Gastrocnemius medialis (tissue), 4 donors: Measurements from ENCODE around the gene HTR4. TPM values are rescaled to one million over a fixed set of nuclear protein-coding genes. Genes with fewer than 3 reads are reported as not detected.

Experiments used
- ATAC-seq, 2 donors: fragments of 150-250 bp; one replicate each; pipeline ENCODE4 v1.9.1; 2016
- DNase-seq, 2 donors: peaks; one replicate each; pipeline ENCODE4 v3.0.0-alpha.2; 2019
- H3K27ac ChIP-seq, 4 donors: fragments of 200-600 bp; sonication (generic); 1 replicate in 1 of 4; 2 replicates in 3 of 4; pipeline ENCODE4 v1.5.1; 2016 to 2018; ENCODE audit warnings: mild to moderate bottlenecking in 2 of 4, moderate library complexity in 1 of 4
- H3K27me3 ChIP-seq, 3 donors: fragments of 200-600 bp; sonication (generic) in 2 of 3; 1 replicate in 1 of 3; 2 replicates in 2 of 3; pipeline versions ENCODE4 v1.5.1 to v1.6.0; 2016 to 2019; ENCODE audit warnings: mild to moderate bottlenecking in 1 of 3, moderate library complexity in 1 of 3
- H3K36me3 ChIP-seq, 2 donors: fragments of 200-600 bp; sonication (generic) in 1 of 2; one replicate each; pipeline ENCODE4 v1.5.1; 2017 to 2018
- H3K4me1 ChIP-seq, 2 donors: fragments of 200-600 bp; sonication (generic) in 1 of 2; one replicate each; pipeline ENCODE4 v1.5.1; 2016 to 2017; ENCODE audit warnings: mild to moderate bottlenecking in 2 of 2
- H3K4me3 ChIP-seq, 4 donors: fragments of 200-600 bp; sonication (generic) in 3 of 4; 1 replicate in 1 of 4; 2 replicates in 3 of 4; pipeline ENCODE4 v1.5.1; 2016 to 2019; ENCODE audit warnings: mild to moderate bottlenecking in 2 of 4
- H3K9me3 ChIP-seq, 3 donors: fragments of 200-600 bp; sonication (generic) in 2 of 3; 1 replicate in 1 of 3; 2 replicates in 2 of 3; pipeline ENCODE4 v1.5.1; 2016 to 2019
- CTCF ChIP-seq, 5 experiments: fragments of 450-650 bp in 3 of 5; fragments of 200-600 bp in 2 of 5; sonication (generic) in 2 of 5; IDR thresholded peaks in 4 of 5; conservative IDR thresholded peaks in 1 of 5; 1 replicate in 4 of 5; 2 replicates in 1 of 5; pipeline ENCODE4 v1.5.1; 2016 to 2019; ENCODE audit warnings: antibody characterized with exemption in 5 of 5, mild to moderate bottlenecking in 3 of 5, moderate library complexity in 3 of 5
- POLR2A ChIP-seq, 2 donors: fragments of 450-650 bp; IDR thresholded peaks; one replicate each; pipeline ENCODE4 v1.6.1; 2017; ENCODE audit warnings: antibody characterized with exemption in 2 of 2, mild to moderate bottlenecking in 2 of 2, moderate library complexity in 2 of 2
- in situ Hi-C, 4 donors: fragments of 200-750 bp; cut with MboI; loops; one replicate each; pipeline versions ENCODE4 v1.15.0 to v1.8.0; 2017; ENCODE audit warnings: low sequenced_read_pairs in 4 of 4
- intact Hi-C: fragments of 100-400 bp; cut with DNase I; formaldehyde crosslinking; loops from one replicate; pipeline ENCODE4 v1.15.1; 2023; ENCODE audit warnings: low total_unique reads
- total RNA-seq, 4 donors: library from RNA; depleted of rRNA; stranded (reverse); fragments of >200 nt; gene quantifications; one replicate each; pipeline versions ENCODE4 v1.1.0 to v1.2.3, GENCODE V29; 2016

HTR4 gene
- total RNA-seq, 4 donors from 2014 or later = 0.41 to 0.51 TPM; not detected in 2

- no peaks in the 10 kb centered on the region for H3K36me3 ChIP-seq
- in situ Hi-C loops = no loop called here
Observed at GRCh38 chr5:148507648-148508047, 146.7 kb downstream of the HTR4 start.

DNA sequence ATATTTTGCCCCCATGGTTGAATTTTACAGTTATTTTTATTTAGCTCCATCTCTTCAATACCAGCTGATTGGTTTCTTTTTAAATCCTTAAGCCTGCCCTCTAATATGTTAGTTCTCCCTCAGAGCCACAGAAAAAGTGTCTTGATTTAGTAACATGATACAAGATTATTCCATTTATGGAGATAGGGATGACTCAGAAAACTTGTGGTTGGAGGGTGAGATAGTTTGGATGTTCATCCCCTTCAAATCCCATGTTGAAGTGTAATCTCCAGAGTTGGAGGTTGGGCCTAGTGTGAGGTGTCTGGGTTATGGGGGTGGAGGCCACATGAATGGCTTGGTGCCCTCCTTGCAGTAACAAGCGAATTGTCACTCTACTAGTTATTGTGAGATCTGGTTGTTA lies 154.9 kb downstream of the HTR4 start:
- no peaks in the 10 kb centered on the region for H3K9me3 ChIP-seq
- TF ChIP-seq POLR2A (IDR thresholded peaks at IDR 0.05) (no peak), CTCF (IDR thresholded peaks at IDR 0.05 in 4 of 5, conservative IDR thresholded peaks at IDR 0.05 in 1 of 5) (no peak)
- H3K27me3 ChIP-seq = no peaks in the 10 kb centered on the region
- in situ Hi-C loops = no loop called here
- H3K27ac ChIP-seq = no peak overlapping the region
- H3K36me3 ChIP-seq = no peaks in the 10 kb centered on the region
- H3K4me3 ChIP-seq = no peak overlapping the region
- H3K4me1 ChIP-seq = no peaks in the 10 kb centered on the region
- intact Hi-C loops = no loop called here
- ATAC-seq (no peak), DNase-seq (no peak)

More at GRCh38 chr5:148507648-148508047, 146.7 kb downstream of the HTR4 start:
- Histone ChIP-seq H3K27ac (no peak overlapping the region), H3K27me3 (no peaks in the 10 kb centered on the region), H3K4me3 (no peak overlapping the region), H3K4me1 (no peaks in the 10 kb centered on the region), H3K9me3 (no peaks in the 10 kb centered on the region)
- DNase-seq (no peak), ATAC-seq (no peak)
- no peak for TF ChIP-seq CTCF (IDR thresholded peaks at IDR 0.05 in 4 of 5, conservative IDR thresholded peaks at IDR 0.05 in 1 of 5)
- no peak for TF ChIP-seq POLR2A (IDR thresholded peaks at IDR 0.05)
- intact Hi-C loops = no loop called here

GRCh38 chr5:148497757-148498156 lies 156.6 kb downstream of the HTR4 start:
- ATAC-seq (no peak), DNase-seq (no peak)
- no peak overlapping the region for H3K4me3 ChIP-seq
- intact Hi-C loops = no loop called here
- H3K9me3 ChIP-seq = no peaks in the 10 kb centered on the region
- TF ChIP-seq CTCF (IDR thresholded peaks at IDR 0.05 in 4 of 5, conservative IDR thresholded peaks at IDR 0.05 in 1 of 5) = no peak
- no peak for TF ChIP-seq POLR2A (IDR thresholded peaks at IDR 0.05)
- H3K4me1 ChIP-seq = no peaks in the 10 kb centered on the region
- H3K27ac ChIP-seq = no peak overlapping the region
- in situ Hi-C loops = no loop called here
- no peaks in the 10 kb centered on the region for H3K36me3 ChIP-seq
- H3K27me3 ChIP-seq = no peaks in the 10 kb centered on the region

- TF ChIP-seq CTCF (IDR thresholded peaks at IDR 0.05 in 4 of 5, conservative IDR thresholded peaks at IDR 0.05 in 1 of 5) (no peak), POLR2A (IDR thresholded peaks at IDR 0.05) (no peak)
- H3K4me1 ChIP-seq = peaks cover 9 to 20% of the 10 kb centered on the region in 2 donors
- H3K4me3 ChIP-seq = no peak overlapping the region
- H3K27me3 ChIP-seq = no peaks in the 10 kb centered on the region
- no peak overlapping the region for H3K27ac ChIP-seq
- H3K9me3 ChIP-seq = no peaks in the 10 kb centered on the region
- intact Hi-C loops = no loop called here
- in situ Hi-C loops = no loop called here
- DNase-seq (no peak), ATAC-seq (no peak)
- no peaks in the 10 kb centered on the region for H3K36me3 ChIP-seq
Observed at GRCh38 chr5:148492351-148492750, 162.0 kb downstream of the HTR4 start.

GRCh38 chr5:148491793-148492184 lies 162.5 kb downstream of the HTR4 start:
- H3K9me3 ChIP-seq = no peaks in the 10 kb centered on the region
- in situ Hi-C loops (no loop called here), intact Hi-C loops (no loop called here)
- no peak overlapping the region for H3K4me3 ChIP-seq
- no peak for DNase-seq
- peaks cover 9 to 20% of the 10 kb centered on the region in 2 donors for H3K4me1 ChIP-seq
- peak overlapping the region in 1 of 4 donors; percentile 37 for H3K27ac ChIP-seq
- no peak for TF ChIP-seq CTCF (IDR thresholded peaks at IDR 0.05 in 4 of 5, conservative IDR thresholded peaks at IDR 0.05 in 1 of 5)
- no peak for TF ChIP-seq POLR2A (IDR thresholded peaks at IDR 0.05)
- H3K36me3 ChIP-seq = no peaks in the 10 kb centered on the region
- H3K27me3 ChIP-seq = no peaks in the 10 kb centered on the region
- ATAC-seq = no peak
